ENCODE data around the gene SEZ6L2.

DNA sequence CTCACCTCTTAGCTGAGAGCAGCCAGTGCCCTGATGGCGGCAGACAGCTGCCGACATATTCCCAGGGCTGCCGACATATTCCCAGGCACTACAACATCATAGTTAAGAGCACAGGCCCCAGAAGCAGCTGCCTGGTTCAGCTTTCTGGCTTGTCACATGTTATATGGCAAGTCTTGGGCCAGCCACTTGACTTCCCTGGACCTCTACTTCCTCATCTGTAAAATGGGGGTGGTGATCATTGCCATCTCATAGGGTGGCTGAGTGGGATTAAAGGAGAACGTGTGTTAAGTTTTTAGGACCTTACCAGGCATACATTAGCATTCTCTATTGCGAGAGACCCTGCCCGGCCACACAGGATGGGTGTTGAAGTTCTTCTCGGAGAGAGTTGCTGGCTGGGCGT lies 55.4 kb downstream of the SEZ6L2 start:
- no peak for TF ChIP-seq EP300 (IDR thresholded peaks at IDR 0.05; ENCODE audit: borderline replicate concordance)
- no peak for TF ChIP-seq TEAD4 (IDR thresholded peaks at IDR 0.05)
- no peak for TF ChIP-seq FOXM1 (IDR thresholded peaks at IDR 0.05; ENCODE audit: borderline replicate concordance, low read depth)
- TF ChIP-seq, protein P1, sequence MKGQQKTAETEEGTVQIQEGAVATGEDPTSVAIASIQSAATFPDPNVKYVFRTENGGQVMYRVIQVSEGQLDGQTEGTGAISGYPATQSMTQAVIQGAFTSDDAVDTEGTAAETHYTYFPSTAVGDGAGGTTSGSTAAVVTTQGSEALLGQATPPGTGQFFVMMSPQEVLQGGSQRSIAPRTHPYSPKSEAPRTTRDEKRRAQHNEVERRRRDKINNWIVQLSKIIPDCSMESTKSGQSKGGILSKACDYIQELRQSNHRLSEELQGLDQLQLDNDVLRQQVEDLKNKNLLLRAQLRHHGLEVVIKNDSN (IDR thresholded peaks at IDR 0.05) = no peak
- TF ChIP-seq CREB1 (IDR thresholded peaks at IDR 0.05; ENCODE audit: low read depth) = no peak
- TF ChIP-seq, protein P2, sequence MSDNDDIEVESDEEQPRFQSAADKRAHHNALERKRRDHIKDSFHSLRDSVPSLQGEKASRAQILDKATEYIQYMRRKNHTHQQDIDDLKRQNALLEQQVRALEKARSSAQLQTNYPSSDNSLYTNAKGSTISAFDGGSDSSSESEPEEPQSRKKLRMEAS (IDR thresholded peaks at IDR 0.05) = no peak
- TF ChIP-seq TAF1 (IDR thresholded peaks at IDR 0.05; ENCODE audit: low read depth) = no peak
- TF ChIP-seq, protein P3, sequence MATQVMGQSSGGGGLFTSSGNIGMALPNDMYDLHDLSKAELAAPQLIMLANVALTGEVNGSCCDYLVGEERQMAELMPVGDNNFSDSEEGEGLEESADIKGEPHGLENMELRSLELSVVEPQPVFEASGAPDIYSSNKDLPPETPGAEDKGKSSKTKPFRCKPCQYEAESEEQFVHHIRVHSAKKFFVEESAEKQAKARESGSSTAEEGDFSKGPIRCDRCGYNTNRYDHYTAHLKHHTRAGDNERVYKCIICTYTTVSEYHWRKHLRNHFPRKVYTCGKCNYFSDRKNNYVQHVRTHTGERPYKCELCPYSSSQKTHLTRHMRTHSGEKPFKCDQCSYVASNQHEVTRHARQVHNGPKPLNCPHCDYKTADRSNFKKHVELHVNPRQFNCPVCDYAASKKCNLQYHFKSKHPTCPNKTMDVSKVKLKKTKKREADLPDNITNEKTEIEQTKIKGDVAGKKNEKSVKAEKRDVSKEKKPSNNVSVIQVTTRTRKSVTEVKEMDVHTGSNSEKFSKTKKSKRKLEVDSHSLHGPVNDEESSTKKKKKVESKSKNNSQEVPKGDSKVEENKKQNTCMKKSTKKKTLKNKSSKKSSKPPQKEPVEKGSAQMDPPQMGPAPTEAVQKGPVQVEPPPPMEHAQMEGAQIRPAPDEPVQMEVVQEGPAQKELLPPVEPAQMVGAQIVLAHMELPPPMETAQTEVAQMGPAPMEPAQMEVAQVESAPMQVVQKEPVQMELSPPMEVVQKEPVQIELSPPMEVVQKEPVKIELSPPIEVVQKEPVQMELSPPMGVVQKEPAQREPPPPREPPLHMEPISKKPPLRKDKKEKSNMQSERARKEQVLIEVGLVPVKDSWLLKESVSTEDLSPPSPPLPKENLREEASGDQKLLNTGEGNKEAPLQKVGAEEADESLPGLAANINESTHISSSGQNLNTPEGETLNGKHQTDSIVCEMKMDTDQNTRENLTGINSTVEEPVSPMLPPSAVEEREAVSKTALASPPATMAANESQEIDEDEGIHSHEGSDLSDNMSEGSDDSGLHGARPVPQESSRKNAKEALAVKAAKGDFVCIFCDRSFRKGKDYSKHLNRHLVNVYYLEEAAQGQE (IDR thresholded peaks at IDR 0.05; ENCODE audit: low read depth) = no peak
- TF ChIP-seq CEBPB (IDR thresholded peaks at IDR 0.05) = no peak
